Tongue (tissue), 2 donors: ENCODE measurements around the gene TBPL2. TPM values are rescaled to one million over a fixed set of nuclear protein-coding genes. Genes with fewer than 3 reads are reported as not detected.

Source experiments
- small RNA-seq: library from RNA; depleted of rRNA; stranded (forward); fragments of <200 nt; gene quantifications from one replicate; pipeline ENCODE3, GENCODE V24; 2014; ENCODE audit warnings: low replicate concordance
- total RNA-seq: library from RNA; depleted of rRNA; stranded (reverse); fragments of >200 nt; gene quantifications from one replicate; pipeline ENCODE4 v1.2.3, GENCODE V29; 2014

The TBPL2 gene
- total RNA-seq, 1 donor from 2014 or later: not detected

Small RNA genes within 50 kb of the gene (small RNA-seq; reads per million reads assigned to genes)
- gene AL356801.1: not detected

Other genes with a start within 250 kb of the TBPL2 start
- gene DLGAP5, start 249.0 kb downstream of the TBPL2 start, total RNA-seq: 12.6 TPM
- 40.7 TPM for gene FBXO34, start 169.2 kb downstream of the TBPL2 start, total RNA-seq
- gene ATG14, start 28.8 kb downstream of the TBPL2 start, total RNA-seq: 21.7 TPM
- 209 TPM for gene KTN1, start 139.6 kb upstream of the TBPL2 start, total RNA-seq